ENCODE measurements around the gene NBDY. TPM values are rescaled to one million over a fixed set of nuclear protein-coding genes. Genes with fewer than 3 reads are reported as not detected.
"Not testable (repeated sequence)": the region's sequence is repeated elsewhere in the genome, so short reads cannot be mapped to it uniquely, and the experiment has no call there.

The NBDY gene
- polyA plus RNA-seq, 6 donors from 2014 or later: 44.9 to 69.1 (median 54.8) TPM

- DNase-seq (no peak), ATAC-seq (ENCODE audit: low read depth in 2 of 2) (no peak)
- peaks cover 35 to 52% (median 42%) of the 10 kb centered on the region in 3 donors for H3K4me1 Mint-ChIP-seq
- H3K4me3 Mint-ChIP-seq: peak overlapping the region in 6 of 8 donors; percentile 82 to 97 (median 96)
- no peaks in the 10 kb centered on the region for H3K36me3 Mint-ChIP-seq
- peak overlapping the region; percentile 96 to 99 (median 96) for H3K27ac Mint-ChIP-seq
- H3K9me3 Mint-ChIP-seq: peaks cover 0 to 2% (median 0%) of the 10 kb centered on the region in 7 donors
- H3K27me3 Mint-ChIP-seq: no peaks in the 10 kb centered on the region
Observed at GRCh38 chrX:56766554-56767347, 37.7 kb downstream of the NBDY start.

DNA sequence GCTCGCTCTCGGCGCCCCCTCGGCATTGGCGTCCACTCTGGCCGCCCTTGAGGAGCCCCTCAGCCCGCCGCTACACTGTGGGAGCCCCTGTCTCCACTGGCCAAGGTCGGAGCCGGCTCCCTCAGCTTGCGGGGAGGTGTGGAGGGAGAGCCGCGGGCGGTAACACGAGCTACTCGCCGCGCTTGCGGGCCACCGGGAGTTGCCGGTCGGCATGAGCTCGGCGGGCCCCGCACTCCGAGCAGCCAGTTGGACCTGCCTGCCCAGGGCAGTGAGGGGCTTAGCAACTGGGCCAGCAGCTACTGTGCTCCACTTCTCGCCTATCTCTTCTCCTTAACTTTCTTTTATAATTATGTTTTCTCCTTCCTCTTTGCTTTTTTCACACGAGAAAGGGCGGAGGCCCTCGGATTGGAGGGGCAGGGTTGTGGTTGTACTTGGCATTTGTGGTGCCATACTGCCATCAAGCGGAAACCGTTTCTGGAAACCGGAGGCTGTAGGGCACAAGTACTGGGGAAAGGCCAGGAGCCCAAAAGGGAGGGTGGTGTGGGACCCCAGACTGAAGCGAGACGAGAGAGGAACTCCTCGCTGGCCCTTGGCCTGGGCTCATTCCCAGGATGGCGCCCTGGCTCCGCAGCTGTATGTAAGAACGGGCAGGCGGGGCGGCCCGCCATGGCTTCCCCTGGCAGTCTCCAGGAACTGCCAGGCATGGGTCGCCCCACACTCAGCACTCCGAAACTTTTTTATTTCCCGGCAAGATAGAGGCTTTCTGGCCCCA, 38.5 kb downstream of the NBDY start:
- ATAC-seq (ENCODE audit: low read depth in 2 of 2): peak in 1 of 2 donors; percentile 55
- peak; percentile 73 for DNase-seq
- H3K27ac Mint-ChIP-seq: peak overlapping the region in 5 of 6 donors; percentile 88 to 99 (median 96)
- not testable (repeated sequence) for H3K9me3 Mint-ChIP-seq, H3K27me3 Mint-ChIP-seq, H3K36me3 Mint-ChIP-seq
- peak overlapping the region in 6 of 8 donors; percentile 82 to 97 (median 96) for H3K4me3 Mint-ChIP-seq
- peaks cover 27 to 44% (median 34%) of the 10 kb centered on the region in 3 donors for H3K4me1 Mint-ChIP-seq

DNA sequence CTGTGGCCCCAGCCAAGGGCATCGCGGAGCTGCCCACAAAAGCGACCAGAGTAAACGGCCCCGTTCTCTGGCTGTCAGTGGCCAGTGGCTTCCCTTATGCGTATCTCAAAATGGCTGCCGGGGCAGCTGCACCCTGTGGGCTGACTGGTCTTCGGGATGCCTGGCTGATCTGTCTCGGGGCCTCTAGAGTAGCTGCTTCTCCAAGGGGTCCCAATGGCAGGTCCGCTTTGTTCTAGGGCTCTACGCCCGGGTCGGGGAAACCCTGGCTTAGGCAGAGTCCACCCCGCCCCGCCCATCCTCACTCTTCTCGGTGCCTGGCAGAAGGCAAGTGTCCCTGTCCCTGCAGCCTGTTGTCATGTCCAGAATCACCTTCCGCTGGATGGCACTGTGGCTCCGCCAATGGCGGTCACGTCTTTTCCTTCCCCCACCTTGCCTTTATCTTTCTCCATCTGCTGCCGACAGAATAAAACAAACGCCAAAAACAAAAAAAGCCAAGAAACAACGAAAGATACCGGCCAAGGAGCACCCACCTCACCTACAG, 39.1 kb downstream of the NBDY start:
- H3K9me3 Mint-ChIP-seq, H3K36me3 Mint-ChIP-seq, H3K4me3 Mint-ChIP-seq, DNase-seq, H3K27me3 Mint-ChIP-seq, H3K27ac Mint-ChIP-seq: not testable (repeated sequence)
- peak in 1 of 2 donors; percentile 39 for ATAC-seq (ENCODE audit: low read depth in 2 of 2)
- H3K4me1 Mint-ChIP-seq: peaks cover 21 to 38% (median 28%) of the 10 kb centered on the region in 3 donors

- ATAC-seq (ENCODE audit: low read depth in 2 of 2): peak in 1 of 2 donors; percentile 59
- H3K27ac Mint-ChIP-seq, DNase-seq, H3K27me3 Mint-ChIP-seq, H3K36me3 Mint-ChIP-seq, H3K4me1 Mint-ChIP-seq, H3K9me3 Mint-ChIP-seq, H3K4me3 Mint-ChIP-seq: not testable (repeated sequence)
Observed at GRCh38 chrX:56772675-56773521, 43.9 kb downstream of the NBDY start.

DNA sequence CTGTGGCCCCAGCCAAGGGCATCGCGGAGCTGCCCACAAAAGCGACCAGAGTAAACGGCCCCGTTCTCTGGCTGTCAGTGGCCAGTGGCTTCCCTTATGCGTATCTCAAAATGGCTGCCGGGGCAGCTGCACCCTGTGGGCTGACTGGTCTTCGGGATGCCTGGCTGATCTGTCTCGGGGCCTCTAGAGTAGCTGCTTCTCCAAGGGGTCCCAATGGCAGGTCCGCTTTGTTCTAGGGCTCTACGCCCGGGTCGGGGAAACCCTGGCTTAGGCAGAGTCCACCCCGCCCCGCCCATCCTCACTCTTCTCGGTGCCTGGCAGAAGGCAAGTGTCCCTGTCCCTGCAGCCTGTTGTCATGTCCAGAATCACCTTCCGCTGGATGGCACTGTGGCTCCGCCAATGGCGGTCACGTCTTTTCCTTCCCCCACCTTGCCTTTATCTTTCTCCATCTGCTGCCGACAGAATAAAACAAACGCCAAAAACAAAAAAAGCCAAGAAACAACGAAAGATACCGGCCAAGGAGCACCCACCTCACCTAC, 44.5 kb downstream of the NBDY start:
- not testable (repeated sequence) for H3K9me3 Mint-ChIP-seq, H3K27me3 Mint-ChIP-seq, DNase-seq, H3K36me3 Mint-ChIP-seq, H3K27ac Mint-ChIP-seq, H3K4me3 Mint-ChIP-seq, H3K4me1 Mint-ChIP-seq
- peak in 1 of 2 donors; percentile 46 for ATAC-seq (ENCODE audit: low read depth in 2 of 2)

GRCh38 chrX:56778099-56778923, 49.3 kb downstream of the NBDY start:
- H3K27me3 Mint-ChIP-seq, DNase-seq, H3K36me3 Mint-ChIP-seq, H3K27ac Mint-ChIP-seq, H3K4me3 Mint-ChIP-seq, H3K9me3 Mint-ChIP-seq: not testable (repeated sequence)
- peaks cover 8 to 27% (median 23%) of the 10 kb centered on the region in 3 donors for H3K4me1 Mint-ChIP-seq
- peak in 1 of 2 donors; percentile 63 for ATAC-seq (ENCODE audit: low read depth in 2 of 2)

- H3K4me3 Mint-ChIP-seq, H3K27me3 Mint-ChIP-seq, H3K36me3 Mint-ChIP-seq, DNase-seq, H3K9me3 Mint-ChIP-seq, H3K27ac Mint-ChIP-seq: not testable (repeated sequence)
- ATAC-seq (ENCODE audit: low read depth in 2 of 2): peak in 1 of 2 donors; percentile 58
- peaks cover 8 to 31% (median 27%) of the 10 kb centered on the region in 3 donors for H3K4me1 Mint-ChIP-seq
Observed at GRCh38 chrX:56778924-56779468, 50.0 kb downstream of the NBDY start.

GRCh38 chrX:56780681-56781649, 51.9 kb downstream of the NBDY start:
- not testable (repeated sequence) for H3K27me3 Mint-ChIP-seq; H3K9me3 Mint-ChIP-seq; DNase-seq; ATAC-seq (ENCODE audit: low read depth in 2 of 2); H3K36me3 Mint-ChIP-seq
- peak overlapping the region in 5 of 8 donors; percentile 13 to 65 (median 24) for H3K4me3 Mint-ChIP-seq
- peaks cover 8 to 33% (median 27%) of the 10 kb centered on the region in 3 donors for H3K4me1 Mint-ChIP-seq
- peak overlapping the region in 5 of 6 donors; percentile 10 to 83 (median 51) for H3K27ac Mint-ChIP-seq

GRCh38 chrX:56782352-56782751, 53.3 kb downstream of the NBDY start:
- DNase-seq: no peak
- no peak for ATAC-seq (ENCODE audit: low read depth in 2 of 2)
- Mint-ChIP-seq H3K4me1 (peaks cover 14 to 39% (median 36%) of the 10 kb centered on the region in 3 donors), H3K4me3 (peak overlapping the region in 6 of 8 donors; percentile 81 to 96 (median 94)), H3K27me3 (no peaks in the 10 kb centered on the region), H3K36me3 (peaks cover 0 to 8% of the 10 kb centered on the region in 2 donors), H3K9me3 (no peaks in the 10 kb centered on the region), H3K27ac (peak overlapping the region; percentile 16 to 99 (median 84))

DNA sequence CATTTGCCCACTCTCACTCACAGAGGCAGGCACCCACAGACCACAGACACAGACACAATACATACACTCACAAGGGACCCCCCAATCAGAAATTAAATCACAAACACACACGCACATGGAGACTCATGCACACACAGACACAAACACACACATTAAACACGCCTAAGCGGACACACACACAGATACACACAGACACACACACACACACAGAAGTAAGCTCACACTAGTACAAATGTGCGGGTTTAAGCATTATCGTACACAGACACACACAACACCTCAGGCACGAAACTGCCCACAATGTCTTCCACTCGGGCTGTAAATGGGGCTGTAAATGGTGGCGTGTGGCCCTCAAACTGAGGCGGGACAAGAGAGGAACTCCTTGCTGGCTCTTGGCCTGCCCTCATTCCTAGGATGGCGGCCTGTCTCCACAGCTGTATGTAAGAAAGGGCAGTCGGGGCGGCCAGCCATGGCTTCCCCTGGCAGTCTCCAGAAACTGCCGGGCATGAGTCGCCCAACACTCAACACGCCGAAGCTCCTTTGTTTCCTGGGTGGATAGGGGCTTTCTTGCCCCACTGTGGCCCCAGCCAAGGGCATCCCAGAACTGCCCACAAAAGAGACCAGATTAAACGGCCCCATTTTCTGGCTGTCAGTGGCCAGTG, 53.9 kb downstream of the NBDY start:
- Mint-ChIP-seq H3K27me3 (no peaks in the 10 kb centered on the region), H3K36me3 (peaks cover 0 to 8% of the 10 kb centered on the region in 2 donors), H3K4me1 (peaks cover 14 to 41% (median 36%) of the 10 kb centered on the region in 3 donors), H3K27ac (peak overlapping the region; percentile 69 to 96 (median 86)), H3K4me3 (peak overlapping the region in 6 of 8 donors; percentile 81 to 96 (median 94)), H3K9me3 (no peaks in the 10 kb centered on the region)
- ATAC-seq (ENCODE audit: low read depth in 2 of 2) (no peak), DNase-seq (no peak)

Measured in naive B cell (primary cell).